IPS-18c (cell line): ENCODE data around the gene IRF3.

ENCODE experiments used
- H3K4me3 ChIP-seq: 2 replicates; pipeline ENCODE4 v1.7.0; 2013; ENCODE audit warnings: low read depth, mild to moderate bottlenecking, low read length, moderate library complexity; ENCODE audit not compliant: insufficient read depth
- H3K9me3 ChIP-seq: one replicate; pipeline ENCODE4 v1.6.1; 2013; ENCODE audit warnings: mild to moderate bottlenecking, low read length, moderate library complexity; ENCODE audit not compliant: control insufficient read depth, insufficient read depth

The IRF3 gene

DNA sequence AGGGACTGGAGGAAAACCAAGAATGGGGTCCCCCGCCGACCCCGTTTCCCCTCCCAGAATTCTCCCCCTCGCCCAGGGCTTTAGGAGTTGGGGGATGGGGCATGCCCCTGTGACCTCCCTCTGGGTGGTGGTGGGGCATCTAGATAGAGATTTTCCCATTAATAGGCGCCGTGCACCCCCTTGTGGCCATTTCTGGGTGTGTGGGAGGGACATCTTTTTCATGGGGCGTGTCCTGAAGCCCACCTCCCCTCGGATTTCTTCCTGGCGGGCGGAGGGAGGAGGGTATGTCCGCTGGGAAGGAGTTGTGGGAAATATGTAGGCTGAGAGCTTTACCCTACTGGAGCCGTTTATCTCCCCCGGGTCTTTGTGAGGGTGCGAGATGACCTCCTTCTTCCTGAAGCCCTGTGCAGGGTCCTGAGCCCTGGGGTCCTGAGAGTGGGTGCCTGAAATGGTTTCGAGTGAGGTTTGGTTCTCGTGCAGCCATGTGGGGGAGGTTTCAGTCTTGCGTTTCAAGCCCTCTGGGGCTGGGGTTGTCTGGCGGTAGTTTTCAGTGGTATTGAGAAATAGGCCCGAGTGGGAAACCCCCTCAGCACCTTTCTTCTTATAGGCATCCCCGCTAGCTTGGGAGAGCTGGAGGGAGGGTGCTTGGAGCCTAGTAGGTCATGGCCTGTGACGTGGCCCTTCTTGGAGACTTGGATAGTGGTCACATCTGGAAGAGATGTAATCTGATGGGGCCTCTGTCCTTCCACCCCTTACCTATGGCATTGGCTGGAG lies 12.4 kb upstream of the IRF3 start:
- H3K9me3 ChIP-seq, result peaks cover 2% of the 10 kb centered on the region
- H3K4me3 ChIP-seq, result peak overlapping the region; percentile 96

- peaks cover 2% of the 10 kb centered on the region for H3K9me3 ChIP-seq
- H3K4me3 ChIP-seq, result peak within 1 kb of the TSS; percentile 96
Measured at GRCh38 chr19:49677231-49677900, 11.7 kb upstream of the IRF3 start, which contains the start of gene PRMT1. Gene PRMT1 (plus strand): TSS chr19:49677271. CDS start chr19:49677281, 10 bp downstream.

GRCh38 chr19:49676784-49677230 lies 11.2 kb upstream of the IRF3 start:
- peaks cover 2% of the 10 kb centered on the region for H3K9me3 ChIP-seq
- peak overlapping the region; percentile 96 for H3K4me3 ChIP-seq

GRCh38 chr19:49676136-49676783 lies 10.6 kb upstream of the IRF3 start:
- peak overlapping the region; percentile 65; the same call in 1 of the 2 replicates for H3K4me3 ChIP-seq
- peaks cover 2% of the 10 kb centered on the region for H3K9me3 ChIP-seq

GRCh38 chr19:49672131-49672919 lies 6.7 kb upstream of the IRF3 start:
- peaks cover 1% of the 10 kb centered on the region for H3K9me3 ChIP-seq
- no peak overlapping the region; the same call in 1 of the 2 replicates for H3K4me3 ChIP-seq

GRCh38 chr19:49669516-49669915 lies 3.9 kb upstream of the IRF3 start:
- H3K4me3 ChIP-seq, result no peak overlapping the region

DNA sequence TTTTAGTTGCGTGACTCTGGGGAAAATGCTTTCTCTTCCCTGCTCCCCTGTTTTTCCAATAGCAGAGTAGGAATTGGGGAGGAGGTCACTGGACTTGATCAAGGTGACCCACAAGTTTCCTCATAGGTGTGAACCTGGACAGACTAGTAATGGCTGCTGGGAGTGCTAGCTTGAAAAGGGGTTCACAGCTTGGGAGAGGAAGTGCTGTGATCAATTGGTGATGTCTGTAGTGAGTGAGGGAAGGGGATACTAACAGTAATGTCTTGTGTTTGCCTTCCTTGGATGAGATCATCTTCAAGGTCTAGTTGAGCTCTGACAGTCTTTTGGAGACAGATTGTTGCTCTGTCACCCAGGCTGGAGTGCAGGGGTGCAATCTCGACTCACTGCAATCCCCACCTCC lies 1.8 kb upstream of the IRF3 start:
- H3K4me3 ChIP-seq, result no peak overlapping the region
- H3K9me3 ChIP-seq, result no peaks in the 10 kb centered on the region

More at GRCh38 chr19:49669516-49669915, 3.9 kb upstream of the IRF3 start:
- H3K9me3 ChIP-seq, result no peaks in the 10 kb centered on the region

DNA sequence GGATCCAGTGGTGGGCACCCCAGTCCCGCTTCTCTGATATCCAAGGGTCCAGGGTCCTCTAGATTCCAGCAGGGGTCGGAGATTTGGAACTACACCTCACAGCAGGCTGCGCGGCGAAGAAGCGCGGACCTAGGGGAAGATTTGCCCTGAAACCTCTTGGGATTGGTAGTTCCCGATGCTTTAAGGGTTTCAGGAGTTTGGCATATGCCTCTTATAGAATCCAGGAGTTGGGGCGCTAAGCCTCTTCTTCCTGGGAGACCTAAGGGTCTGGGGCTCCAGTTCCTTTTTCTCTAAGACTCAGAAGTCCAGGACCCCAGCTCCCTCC lies 425 bp upstream of the IRF3 start:
- no peaks in the 10 kb centered on the region for H3K9me3 ChIP-seq
- peak overlapping the region; percentile 83 for H3K4me3 ChIP-seq

GRCh38 chr19:49665036-49665350 lies 664 bp downstream of the IRF3 start:
- Histone ChIP-seq H3K4me3 (peak overlapping the region; percentile 83), H3K9me3 (no peaks in the 10 kb centered on the region)

- H3K4me3 ChIP-seq, result peak overlapping the region; percentile 83
- H3K9me3 ChIP-seq, result no peaks in the 10 kb centered on the region
Measured at GRCh38 chr19:49664171-49665035, 1.3 kb downstream of the IRF3 start.

GRCh38 chr19:49663224-49663623 lies 2.4 kb downstream of the IRF3 start:
- H3K9me3 ChIP-seq, result no peaks in the 10 kb centered on the region
- no peak overlapping the region for H3K4me3 ChIP-seq

DNA sequence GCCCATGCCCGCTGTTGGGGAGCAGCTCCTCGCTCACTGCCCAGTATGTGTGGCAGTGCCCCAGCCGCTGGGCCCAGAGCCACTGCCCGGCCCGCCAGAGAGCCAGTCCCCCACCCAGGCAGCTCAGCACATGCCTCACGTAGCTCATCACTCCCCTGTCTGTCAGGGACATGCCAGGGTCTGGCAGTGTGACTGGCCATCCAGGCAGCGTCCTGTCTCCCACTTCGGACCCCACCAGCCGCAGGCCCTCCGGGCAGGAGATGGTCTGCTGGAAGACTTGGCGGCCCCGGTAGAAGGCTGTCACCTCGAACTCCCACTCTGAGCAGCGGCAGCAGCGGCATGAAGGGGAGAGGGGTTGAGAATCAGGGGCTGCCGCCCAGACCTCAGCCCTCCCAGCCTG lies 3.6 kb downstream of the IRF3 start:
- no peak overlapping the region for H3K4me3 ChIP-seq

GRCh38 chr19:49660338-49660961 lies 5.2 kb downstream of the IRF3 start:
- H3K9me3 ChIP-seq, result no peaks in the 10 kb centered on the region

More for the DNA sequence above, 3.6 kb downstream of the IRF3 start:
- no peaks in the 10 kb centered on the region for H3K9me3 ChIP-seq

DNA sequence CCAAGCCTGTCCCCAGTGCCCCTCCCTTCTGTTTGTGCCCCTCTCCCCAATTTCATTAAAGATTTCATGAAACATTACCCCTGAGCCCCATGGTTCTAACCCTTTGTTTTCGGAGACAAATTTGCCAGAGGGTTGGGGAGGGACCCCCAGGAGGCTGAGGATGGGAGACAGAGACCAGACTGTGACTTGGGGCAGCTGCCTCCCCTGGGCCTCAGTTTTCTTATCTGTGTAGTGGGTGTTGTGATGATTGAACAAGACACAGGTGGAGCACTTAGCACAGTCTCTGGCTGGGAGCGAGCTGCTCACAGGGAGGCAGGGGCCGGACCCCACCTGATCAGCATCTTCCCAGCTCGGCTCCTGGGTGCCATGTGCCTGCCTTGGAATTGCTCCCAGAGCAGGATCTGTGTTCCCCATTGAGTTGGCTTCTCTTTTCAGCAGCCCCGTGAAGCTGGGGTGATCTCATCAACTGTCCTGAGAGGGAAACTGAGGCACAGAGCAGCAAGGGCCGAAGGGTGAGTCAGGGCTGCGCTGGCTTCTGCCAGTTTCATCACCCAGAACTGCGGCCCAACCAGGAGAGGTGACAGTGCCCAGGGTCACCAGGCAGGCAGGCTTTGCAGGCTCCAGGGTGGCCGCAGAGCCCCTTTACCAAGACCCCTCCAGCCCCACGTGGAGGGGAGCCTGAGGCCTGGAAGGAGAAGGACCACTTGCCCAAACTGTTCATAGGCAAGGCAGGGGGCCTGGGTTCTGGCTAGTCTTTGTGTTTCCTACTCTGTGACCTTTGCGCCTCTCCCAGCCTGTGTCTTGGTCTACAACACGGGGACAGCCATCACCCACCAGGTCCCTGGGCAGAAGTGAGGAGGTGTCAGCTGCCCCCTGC lies 6.9 kb downstream of the IRF3 start:
- Histone ChIP-seq H3K4me3 (no peak overlapping the region), H3K9me3 (no peaks in the 10 kb centered on the region)

More at GRCh38 chr19:49660338-49660961, 5.2 kb downstream of the IRF3 start:
- H3K4me3 ChIP-seq, result no peak overlapping the region

GRCh38 chr19:49658139-49658517 lies 7.5 kb downstream of the IRF3 start:
- H3K4me3 ChIP-seq, result no peak overlapping the region
- H3K9me3 ChIP-seq, result no peaks in the 10 kb centered on the region
